Activated naive CD4-positive, alpha-beta T cell treated with anti-CD3 and anti-CD28 coated beads, Interleukin-2, amount 50 U/mL, for 72 hours (primary cell): ENCODE results near the gene SMYD4. TPM values are rescaled to one million over a fixed set of nuclear protein-coding genes. Genes with fewer than 3 reads are reported as not detected.
"Not testable (repeated sequence)": the region's sequence is repeated elsewhere in the genome, so short reads cannot be mapped to it uniquely, and the experiment has no call there.

ENCODE experiments used
- ATAC-seq, 2 donors: fragments of 150-1000 bp; cut with Tn5 transposase; 2 replicates each; pipeline ENCODE4 v1.10.0; 2021; ENCODE audit warnings: mild to moderate bottlenecking in 2 of 2, moderate library complexity in 2 of 2
- DNase-seq, 2 donors: peaks; one replicate each; pipeline ENCODE4 v3.0.0; 2021 to 2022; ENCODE audit warnings: low spot score in 2 of 2
- H3K27ac Mint-ChIP-seq, 2 donors: one replicate each; pipeline ENCODE4 v1.8.0; 2022; ENCODE audit warnings: mild to moderate bottlenecking in 2 of 2, mixed read lengths in 2 of 2
- H3K36me3 Mint-ChIP-seq, 2 donors: one replicate each; pipeline ENCODE4 v1.8.0; 2022; ENCODE audit warnings: mixed read lengths in 2 of 2
- H3K9me3 Mint-ChIP-seq, 2 donors: one replicate each; pipeline ENCODE4 v1.8.0; 2022; ENCODE audit warnings: mixed read lengths in 2 of 2
- total RNA-seq, 2 donors: library from RNA; stranded (reverse); gene quantifications; one replicate each; pipeline ENCODE4 v1.2.3, GENCODE V29; 2022

SMYD4 gene
- total RNA-seq, 2 donors from 2014 or later = 18.5 to 19.8 TPM

DNA sequence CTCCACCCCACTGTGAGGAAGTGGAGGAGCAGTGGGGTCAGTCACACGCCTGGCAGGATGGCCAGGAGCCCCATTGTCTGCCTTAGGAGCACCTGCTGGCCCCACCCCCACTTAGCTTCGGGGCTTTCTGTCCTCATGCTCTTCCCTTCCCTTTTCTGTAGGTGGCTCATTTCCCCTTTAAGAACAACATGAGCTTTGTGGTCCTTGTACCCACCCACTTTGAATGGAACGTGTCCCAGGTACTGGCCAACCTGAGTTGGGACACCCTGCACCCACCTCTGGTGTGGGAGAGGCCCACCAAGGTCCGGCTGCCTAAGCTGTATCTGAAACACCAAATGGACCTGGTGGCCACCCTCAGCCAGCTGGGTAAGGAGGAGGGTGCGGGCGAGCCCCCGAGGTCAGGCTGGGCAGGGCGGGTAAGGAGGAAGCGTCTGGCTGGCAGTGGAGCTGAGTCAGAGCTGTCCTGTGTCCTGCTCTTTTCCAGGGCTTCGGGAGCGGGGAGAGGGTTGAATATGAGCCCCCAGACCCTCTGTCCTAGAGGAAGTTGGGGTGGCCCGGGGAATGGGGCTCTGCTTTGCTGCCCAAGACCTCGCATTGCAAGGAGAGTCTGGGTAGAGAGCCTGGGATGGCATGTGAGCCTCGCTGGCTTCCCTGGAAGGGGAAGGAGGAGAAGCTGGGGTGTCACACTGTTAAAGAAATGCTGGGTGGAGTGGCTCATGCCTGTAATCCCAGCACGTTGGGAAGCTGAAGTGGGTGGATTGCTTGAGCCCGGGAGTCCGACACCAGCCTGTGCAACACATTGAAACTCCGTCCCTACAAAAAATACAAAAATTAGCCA lies 77.1 kb downstream of the SMYD4 start:
- DNase-seq = no peak
- Mint-ChIP-seq H3K27ac (no peak overlapping the region), H3K36me3 (no peaks in the 10 kb centered on the region), H3K9me3 (no peaks in the 10 kb centered on the region)
- ATAC-seq = no peak

DNA sequence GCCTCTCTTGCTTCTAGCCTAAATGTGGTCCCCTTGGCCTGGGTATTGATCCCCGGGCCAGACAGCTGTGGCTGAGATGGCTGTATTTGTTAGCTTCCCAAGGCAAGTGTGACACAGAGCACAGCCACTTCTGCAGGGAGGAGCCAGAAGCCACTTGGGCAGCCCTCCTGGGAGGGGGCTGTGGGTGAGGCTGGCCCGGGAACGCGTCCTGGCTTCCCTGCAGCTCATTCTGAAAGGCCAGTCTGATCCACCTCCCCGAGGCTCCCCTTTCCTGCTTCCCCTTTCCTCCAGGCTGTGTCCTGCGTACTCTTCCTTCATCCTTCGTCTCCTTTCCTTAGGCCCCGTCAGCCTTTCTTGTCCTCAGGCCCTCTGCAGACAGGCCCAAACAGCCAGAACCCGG lies 79.1 kb downstream of the SMYD4 start:
- Mint-ChIP-seq H3K27ac (no peak overlapping the region), H3K36me3 (no peaks in the 10 kb centered on the region), H3K9me3 (no peaks in the 10 kb centered on the region)
- DNase-seq = no peak
- no peak for ATAC-seq

DNA sequence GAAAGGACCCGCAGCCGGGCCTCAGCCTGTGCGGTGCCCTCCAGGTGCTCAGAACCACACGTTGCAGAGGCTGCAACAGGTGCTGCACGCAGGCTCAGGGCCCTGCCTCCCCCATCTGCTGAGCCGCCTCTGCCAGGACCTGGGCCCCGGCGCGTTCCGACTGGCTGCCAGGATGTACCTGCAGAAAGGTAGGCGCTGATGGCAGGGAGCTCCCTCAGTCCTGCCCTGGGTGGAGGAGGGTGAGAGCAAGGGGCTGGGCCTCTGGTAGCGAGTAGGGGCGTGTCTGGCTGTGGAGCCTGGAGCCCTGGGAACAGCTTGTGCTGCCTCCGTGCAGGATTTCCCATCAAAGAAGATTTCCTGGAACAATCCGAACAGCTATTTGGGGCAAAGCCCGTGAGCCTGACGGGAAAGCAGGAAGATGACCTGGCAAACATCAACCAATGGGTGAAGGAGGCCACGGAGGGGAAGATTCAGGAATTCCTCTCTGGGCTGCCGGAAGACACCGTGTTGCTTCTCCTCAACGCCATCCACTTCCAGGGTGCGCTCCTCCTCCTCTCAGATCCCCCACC lies 82.6 kb downstream of the SMYD4 start:
- Mint-ChIP-seq H3K36me3 (no peaks in the 10 kb centered on the region), H3K9me3 (no peaks in the 10 kb centered on the region), H3K27ac (no peak overlapping the region)
- ATAC-seq (no peak), DNase-seq (no peak)

DNA sequence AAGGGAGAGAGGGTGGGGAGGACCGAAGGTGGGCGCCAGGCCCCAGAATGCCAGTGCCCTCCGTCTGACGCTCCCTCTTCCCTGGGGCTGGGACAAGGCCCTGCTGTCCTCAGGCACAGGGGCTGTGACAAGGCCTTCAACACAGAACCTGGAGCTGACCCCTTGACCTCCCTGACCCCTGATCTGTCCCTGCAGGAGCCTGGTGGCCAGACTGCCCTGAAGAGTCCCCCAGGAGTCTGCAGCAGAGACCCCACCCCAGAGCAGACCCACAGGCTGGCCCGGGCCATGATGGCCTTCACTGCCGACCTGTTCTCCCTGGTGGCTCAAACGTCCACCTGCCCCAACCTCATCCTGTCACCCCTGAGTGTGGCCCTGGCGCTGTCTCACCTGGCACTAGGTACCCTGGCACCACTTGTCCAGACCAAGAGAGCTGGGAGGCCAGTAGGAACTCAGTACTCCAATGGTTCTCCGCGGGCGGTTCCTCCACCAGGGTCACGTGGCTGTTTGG lies 84.1 kb downstream of the SMYD4 start:
- Mint-ChIP-seq H3K36me3 (no peaks in the 10 kb centered on the region), H3K9me3 (no peaks in the 10 kb centered on the region), H3K27ac (no peak overlapping the region)
- ATAC-seq (no peak), DNase-seq (no peak)

DNA sequence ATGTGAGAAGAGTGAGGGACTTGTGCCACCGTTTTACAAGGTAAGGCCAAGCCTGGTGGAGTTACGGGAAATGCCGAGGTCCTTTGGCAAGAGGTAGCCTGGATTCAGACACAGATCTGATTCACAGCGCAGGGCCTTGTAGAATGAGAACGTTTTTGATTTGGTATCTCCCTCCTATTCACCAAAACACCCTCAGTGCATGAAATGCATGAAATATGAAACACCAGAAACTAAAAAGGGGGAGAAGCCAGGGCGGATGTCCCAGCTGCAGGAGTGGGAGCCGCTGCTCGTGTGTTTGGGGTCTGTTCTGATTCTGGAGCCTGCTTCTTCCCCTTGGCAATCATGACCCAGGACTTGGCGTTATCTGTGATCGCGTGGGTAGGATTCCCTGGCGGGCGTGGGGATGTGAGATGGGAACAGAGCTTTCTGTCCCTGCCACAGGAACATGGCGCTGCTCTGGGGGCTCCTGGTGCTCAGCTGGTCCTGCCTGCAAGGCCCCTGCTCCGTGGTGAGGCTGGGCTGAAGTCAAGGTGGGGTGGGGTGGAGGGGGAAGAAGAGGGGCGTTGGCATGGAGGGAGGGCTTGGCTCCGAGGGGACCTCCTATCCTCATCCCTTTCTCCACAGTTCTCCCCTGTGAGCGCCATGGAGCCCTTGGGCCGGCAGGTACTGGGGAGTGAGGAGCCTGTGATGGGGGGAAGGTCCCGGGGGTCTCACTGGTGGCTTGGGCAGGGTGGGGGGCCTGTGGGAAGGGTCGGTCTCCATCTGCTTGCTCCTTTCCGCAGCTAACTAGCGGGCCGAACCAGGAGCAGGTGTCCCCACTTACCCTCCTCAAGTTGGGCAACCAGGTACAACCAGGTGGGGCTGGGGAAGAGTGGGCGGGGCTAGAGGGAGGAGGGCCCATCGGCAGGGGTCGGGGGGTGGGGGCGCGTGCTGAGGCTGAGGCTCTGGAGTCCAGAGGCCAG lies 84.9 kb downstream of the SMYD4 start:
- H3K27ac Mint-ChIP-seq = no peak overlapping the region
- no peaks in the 10 kb centered on the region for H3K9me3 Mint-ChIP-seq
- DNase-seq = no peak
- no peak for ATAC-seq
- no peaks in the 10 kb centered on the region for H3K36me3 Mint-ChIP-seq

DNA sequence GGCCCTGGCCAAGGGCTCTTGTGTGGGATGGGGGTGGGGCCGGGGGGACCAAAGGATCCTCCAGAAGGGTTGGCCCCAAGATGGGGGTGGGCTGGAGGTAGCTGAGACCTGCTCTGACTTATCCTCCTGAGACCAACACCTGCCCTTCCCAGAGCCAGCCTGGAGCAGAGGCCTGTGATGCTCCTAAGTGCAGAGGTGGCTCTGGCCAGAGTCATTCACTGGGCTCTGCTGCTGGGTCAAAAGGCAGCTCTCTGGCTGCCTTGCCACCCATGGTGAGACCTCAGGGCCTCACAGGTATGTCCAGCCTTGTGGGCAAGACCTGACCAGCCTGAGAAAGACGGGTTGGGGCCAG lies 86.6 kb downstream of the SMYD4 start:
- no peaks in the 10 kb centered on the region for H3K36me3 Mint-ChIP-seq
- ATAC-seq (no peak), DNase-seq (no peak)
- H3K27ac Mint-ChIP-seq = no peak overlapping the region
- no peaks in the 10 kb centered on the region for H3K9me3 Mint-ChIP-seq

DNA sequence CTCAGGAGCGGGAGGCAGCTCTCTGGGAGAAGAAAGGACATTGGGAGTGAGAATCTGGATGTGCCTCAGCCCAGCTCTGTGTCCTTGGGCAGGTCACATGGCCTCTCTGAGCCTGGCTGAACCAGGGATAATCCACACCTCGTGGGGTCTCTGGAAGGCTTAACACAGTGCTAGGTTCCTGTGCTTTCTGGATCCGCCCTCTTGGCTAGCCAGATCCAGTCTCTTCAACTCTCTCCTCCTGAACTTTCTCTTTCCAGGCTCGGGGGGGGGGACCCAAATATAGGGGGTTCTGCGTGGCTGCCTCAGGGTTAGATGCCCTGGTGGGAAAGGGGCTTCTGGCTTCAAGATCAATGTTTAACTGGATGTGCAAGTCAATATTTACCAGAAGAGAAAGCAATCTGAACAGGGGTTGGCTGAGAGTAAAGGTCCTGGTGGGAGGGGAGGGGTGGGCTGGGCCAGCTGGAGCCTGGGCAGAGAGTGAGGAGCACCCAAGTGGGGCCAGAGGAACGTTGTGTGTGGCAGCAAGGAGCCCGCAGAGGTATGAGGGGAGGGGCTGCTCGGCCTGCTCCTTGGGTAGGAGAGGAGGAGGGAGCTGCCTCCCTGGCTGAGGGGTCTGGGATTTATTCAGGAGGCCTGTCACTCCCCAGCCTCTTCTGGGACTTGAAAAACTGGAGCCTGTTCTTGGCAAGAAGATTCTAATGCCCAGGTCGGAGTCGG lies 87.2 kb downstream of the SMYD4 start, which contains the start of gene SERPINF2:
Gene SERPINF2, plus strand, starts transcription at position 501 of the 717 bp plus-strand sequence. CDS start 2,125 bp downstream, outside the sequence.
- no peaks in the 10 kb centered on the region for H3K9me3 Mint-ChIP-seq
- peak within 1 kb of the TSS in 1 of 2 donors; percentile 9 for H3K27ac Mint-ChIP-seq
- ATAC-seq (no peak), DNase-seq (no peak)
- H3K36me3 Mint-ChIP-seq = no peaks in the 10 kb centered on the region

DNA sequence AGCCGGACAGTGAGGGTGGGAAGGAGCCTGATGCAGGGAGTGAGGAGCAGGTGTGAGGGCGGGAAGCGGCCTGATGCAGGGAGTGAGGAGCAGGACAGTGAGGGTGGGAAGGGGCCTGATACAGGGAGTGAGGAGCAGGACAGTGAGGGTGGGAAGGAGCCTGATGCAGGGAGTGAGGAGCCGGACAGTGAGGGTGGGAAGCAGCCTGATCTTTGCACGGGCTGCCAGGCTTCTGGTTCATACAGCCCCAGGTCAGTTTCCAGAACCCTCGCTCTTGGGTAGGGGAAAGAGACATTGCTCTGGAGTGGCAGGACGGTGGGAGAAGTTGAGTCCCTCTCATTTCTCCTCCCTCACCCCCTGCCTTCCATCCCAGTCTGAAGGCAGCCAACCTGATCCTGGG lies 87.8 kb downstream of the SMYD4 start:
- ATAC-seq = not testable (repeated sequence)

DNA sequence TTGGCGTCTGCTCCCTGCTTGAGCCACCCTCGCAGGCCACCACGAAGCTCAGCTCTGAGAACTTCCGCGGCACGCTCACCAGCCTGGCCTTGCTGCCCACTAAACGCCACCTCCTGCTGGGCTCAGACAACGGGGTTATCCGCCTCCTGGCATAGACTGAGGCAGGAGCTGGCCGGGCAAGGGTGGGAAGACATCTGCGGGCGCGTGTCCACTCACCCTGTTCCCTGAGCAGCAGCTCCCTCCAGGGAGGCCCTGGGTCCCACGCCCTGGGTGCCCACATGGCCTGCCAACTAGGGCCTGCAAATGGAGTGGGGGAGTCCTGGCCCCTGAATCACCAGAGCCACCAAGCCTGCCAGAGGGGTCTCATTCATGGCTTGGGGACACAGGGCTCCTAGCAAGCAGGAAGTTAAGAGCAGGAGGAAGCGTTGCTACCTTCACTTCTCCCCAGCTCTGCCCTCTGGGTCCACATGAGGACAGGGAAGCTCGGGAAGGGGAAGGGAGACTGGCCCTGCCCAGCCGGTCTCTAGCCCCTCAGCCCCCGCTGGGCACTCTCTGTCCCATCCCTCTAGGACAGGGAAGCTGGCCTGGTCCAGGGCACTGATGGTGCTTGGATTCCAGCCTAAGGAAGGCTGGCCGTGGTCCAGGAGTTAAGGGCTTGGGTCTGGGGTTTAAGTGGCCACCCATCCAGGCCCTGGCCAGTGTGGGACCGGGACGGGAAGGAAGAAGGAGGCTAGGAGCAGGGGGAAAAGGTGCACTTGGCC lies 92.0 kb downstream of the SMYD4 start:
- ATAC-seq = no peak
- Mint-ChIP-seq H3K27ac (peak overlapping the region in 1 of 2 donors; percentile 91), H3K36me3 (no peaks in the 10 kb centered on the region)

More for the DNA sequence above, 87.8 kb downstream of the SMYD4 start:
- H3K36me3 Mint-ChIP-seq, H3K9me3 Mint-ChIP-seq, DNase-seq, H3K27ac Mint-ChIP-seq: not testable (repeated sequence)

DNA sequence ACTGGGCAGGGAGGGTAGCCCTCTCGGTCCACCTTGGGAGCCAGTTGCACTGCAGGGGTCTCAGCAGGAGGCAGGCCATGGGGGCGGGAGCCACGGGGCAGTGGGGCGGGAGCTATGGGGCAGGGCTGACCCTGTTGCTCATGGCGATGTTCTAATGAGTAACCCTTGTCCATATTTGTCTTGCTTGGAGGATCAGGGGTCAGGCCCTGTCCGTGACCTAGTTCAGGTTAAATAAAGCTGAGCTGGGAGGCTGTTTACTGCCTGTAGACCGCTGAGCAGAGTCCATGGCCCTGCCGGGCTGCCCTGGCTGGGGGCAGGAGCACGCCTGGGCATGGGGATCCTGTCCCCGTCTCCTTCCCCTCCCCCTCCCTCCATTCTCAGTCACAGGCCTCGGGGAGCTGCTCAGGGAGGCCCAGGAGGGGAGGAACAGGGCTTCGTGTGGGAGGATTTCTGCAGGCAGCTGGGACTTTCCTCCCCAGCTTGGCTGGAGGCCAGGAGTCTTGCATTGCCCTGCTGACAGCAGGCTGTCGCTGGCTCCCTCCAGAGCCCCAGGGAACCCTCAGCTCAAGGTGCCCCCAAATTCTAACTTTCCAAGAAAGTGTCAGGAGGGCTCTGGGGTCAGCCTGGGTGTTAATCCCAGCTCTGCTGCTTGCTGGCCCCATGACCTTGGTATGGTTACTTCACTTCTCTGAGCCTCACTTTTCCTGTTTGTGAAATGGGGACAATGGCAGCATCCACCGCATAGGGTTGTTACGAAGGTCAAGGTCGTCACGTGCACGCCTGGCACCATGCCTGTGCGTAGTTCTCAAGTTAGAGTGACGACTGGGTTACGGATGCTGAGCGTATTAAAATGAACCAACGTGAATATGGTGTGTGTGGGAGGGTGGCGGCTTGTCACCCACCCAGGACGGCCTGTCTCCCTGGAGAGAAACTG lies 93.1 kb downstream of the SMYD4 start:
- peak; percentile 44 to 79 for ATAC-seq
- H3K36me3 Mint-ChIP-seq = no peaks in the 10 kb centered on the region
- H3K9me3 Mint-ChIP-seq = no peaks in the 10 kb centered on the region
- H3K27ac Mint-ChIP-seq = peak overlapping the region in 1 of 2 donors; percentile 75
- peak in 1 of 2 donors; percentile 53 for DNase-seq

More for the DNA sequence above, 92.0 kb downstream of the SMYD4 start:
- DNase-seq = no peak
- H3K9me3 Mint-ChIP-seq = no peaks in the 10 kb centered on the region

DNA sequence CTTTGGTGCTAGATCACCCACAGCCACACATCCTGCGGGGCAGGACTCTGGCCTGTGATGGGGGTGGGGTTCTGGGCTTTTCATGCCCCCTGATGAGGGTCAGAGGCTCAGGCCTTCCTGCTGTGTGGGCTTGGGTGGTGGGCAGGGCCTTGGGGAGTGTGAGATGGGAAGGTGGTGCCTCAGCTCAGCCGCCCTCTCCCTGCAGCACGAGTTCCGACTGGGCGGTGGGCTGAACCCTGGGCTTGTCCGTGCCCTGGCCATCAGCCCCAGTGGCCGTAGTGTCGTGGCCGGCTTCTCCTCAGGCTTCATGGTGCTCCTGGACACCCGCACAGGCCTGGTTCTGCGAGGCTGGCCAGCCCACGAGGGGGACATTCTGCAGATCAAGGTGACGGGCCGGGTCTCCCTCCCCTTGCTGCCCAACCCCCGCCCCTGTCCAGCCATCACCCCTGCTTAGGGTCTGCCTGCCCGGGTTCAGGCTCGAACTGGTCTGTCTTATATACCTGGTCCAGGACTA lies 93.8 kb downstream of the SMYD4 start:
- no peak for DNase-seq
- H3K36me3 Mint-ChIP-seq = no peaks in the 10 kb centered on the region
- no peak overlapping the region for H3K27ac Mint-ChIP-seq
- H3K9me3 Mint-ChIP-seq = no peaks in the 10 kb centered on the region
- ATAC-seq = no peak

DNA sequence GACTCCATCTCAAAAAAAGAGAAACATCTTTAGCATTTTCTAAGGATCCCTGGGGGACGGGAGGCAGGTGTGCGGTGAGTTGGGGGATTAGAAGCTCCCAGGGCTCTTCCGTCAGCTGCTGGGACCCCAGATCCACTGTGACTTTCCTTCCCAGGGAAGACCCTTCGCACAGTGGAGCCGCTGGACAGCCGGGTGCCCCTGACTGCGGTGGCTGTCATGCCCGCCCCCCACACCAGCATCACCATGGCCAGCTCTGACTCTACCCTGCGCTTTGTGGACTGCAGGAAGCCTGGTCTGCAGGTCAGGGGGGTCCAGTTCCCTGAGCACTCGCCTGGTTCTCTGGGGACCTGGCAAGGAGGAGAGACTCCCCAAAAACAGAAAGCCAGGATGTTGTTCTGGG lies 94.3 kb downstream of the SMYD4 start:
- H3K27ac Mint-ChIP-seq = no peak overlapping the region
- no peak for ATAC-seq
- DNase-seq = no peak
- H3K9me3 Mint-ChIP-seq = no peaks in the 10 kb centered on the region
- H3K36me3 Mint-ChIP-seq = no peaks in the 10 kb centered on the region

DNA sequence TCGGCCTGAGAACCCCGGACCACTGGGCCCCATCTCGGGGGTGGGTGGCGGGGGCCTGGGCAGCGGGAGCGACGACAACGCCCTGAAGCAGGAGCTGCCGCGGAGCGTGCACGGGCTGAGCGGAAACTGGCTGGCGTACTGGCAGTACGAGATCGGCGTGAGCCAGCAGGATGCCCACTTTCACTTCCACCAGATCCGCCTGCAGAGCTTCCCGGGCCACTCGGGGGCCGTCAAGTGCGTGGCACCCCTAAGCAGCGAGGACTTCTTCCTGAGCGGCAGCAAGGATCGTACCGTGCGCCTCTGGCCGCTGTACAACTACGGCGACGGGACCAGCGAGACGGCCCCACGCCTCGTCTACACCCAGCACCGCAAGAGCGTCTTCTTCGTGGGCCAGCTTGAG lies 95.9 kb downstream of the SMYD4 start:
- DNase-seq (no peak), ATAC-seq (no peak)
- no peaks in the 10 kb centered on the region for H3K9me3 Mint-ChIP-seq
- H3K36me3 Mint-ChIP-seq = no peaks in the 10 kb centered on the region
- H3K27ac Mint-ChIP-seq = peak overlapping the region in 1 of 2 donors; percentile 38

DNA sequence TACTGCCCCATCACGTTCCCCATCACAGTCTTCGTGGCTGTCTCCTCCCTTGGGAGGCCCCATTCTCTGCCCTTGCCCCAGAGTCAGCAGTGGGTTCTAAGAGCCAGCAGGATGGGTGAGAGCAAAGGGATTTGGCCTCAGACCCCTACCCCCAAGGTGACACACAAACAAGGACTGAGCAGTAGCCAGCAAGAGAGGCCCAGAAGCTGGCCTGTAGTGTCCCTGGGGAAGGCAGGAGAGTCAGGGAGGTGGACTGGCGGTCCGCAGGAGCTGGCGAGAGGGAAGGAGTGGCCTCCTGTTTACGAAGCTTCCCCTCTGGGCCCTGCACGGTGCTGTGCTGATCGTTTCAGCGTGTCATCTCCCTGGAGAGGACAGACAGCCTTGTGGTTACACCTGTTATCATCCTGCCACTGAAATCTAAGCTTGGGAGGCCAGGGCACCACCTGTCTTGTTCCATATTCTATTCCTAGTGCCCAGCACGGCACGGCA lies 96.8 kb downstream of the SMYD4 start:
- H3K36me3 Mint-ChIP-seq = no peaks in the 10 kb centered on the region
- DNase-seq (no peak), ATAC-seq (no peak)
- no peak overlapping the region for H3K27ac Mint-ChIP-seq
- no peaks in the 10 kb centered on the region for H3K9me3 Mint-ChIP-seq
